IMR-90 (cell line): ENCODE data around the gene VAV3. TPM values are rescaled to one million over a fixed set of nuclear protein-coding genes. Genes with fewer than 3 reads are reported as not detected.

Experiments
- ATAC-seq: fragments of 200-7000 bp; cut with Tn5 transposase; 2 replicates; pipeline ENCODE4 v1.9.1; 2020; ENCODE audit warnings: low read depth, mild to moderate bottlenecking, moderate library complexity
- BruUV-seq: library from RNA; stranded (reverse); fragments of 400-500 nt; replicated peaks from 2 replicates; lab custom pipeline; 2021; lab: Mats Ljungman, UMichigan
- CTCF ChIA-PET: fragments of 300-600 bp; formaldehyde crosslinking; extraction: SDS; loops from one replicate; lab custom pipeline; 2021; ENCODE audit warnings: antibody characterized with exemption; lab: Yijun Ruan, JAX
- POLR2A ChIA-PET: fragments of 300-600 bp; sonication (Branson Sonifier 250); formaldehyde crosslinking; loops from one replicate; lab custom pipeline; 2022; ENCODE audit warnings: antibody characterized with exemption; ENCODE audit not compliant: unreplicated experiment; lab: Charles Lee
- DNase-seq: peaks from one replicate; pipeline ENCODE4 v3.0.0; 2013
- H2AFZ ChIP-seq: replicated peaks from 2 replicates; pipeline ENCODE3; 2013; ENCODE audit warnings: low read length, mild to moderate bottlenecking; ENCODE audit not compliant: poor library complexity
- H2AK5ac ChIP-seq: 2 replicates; pipeline ENCODE4 v1.6.1; 2013; ENCODE audit warnings: low read depth, low read length, inconsistent platforms
- H2AK9ac ChIP-seq: replicated peaks from 2 replicates; pipeline ENCODE3; 2013; ENCODE audit warnings: mild to moderate bottlenecking, low read depth, low read length, moderate library complexity; ENCODE audit not compliant: poor library complexity
- H2BK120ac ChIP-seq: 2 replicates; pipeline ENCODE4 v1.6.1; 2013; ENCODE audit warnings: low read depth, low read length, inconsistent platforms
- H2BK15ac ChIP-seq: 3 replicates; pipeline ENCODE4 v1.6.1; 2013; ENCODE audit warnings: low read depth, low read length, inconsistent platforms
- H2BK20ac ChIP-seq: 2 replicates; pipeline ENCODE4 v1.6.1; 2013; ENCODE audit warnings: low read depth, mild to moderate bottlenecking, inconsistent platforms, low read length, moderate library complexity
- H2BK5ac ChIP-seq: 2 replicates; pipeline ENCODE4 v1.6.1; 2013; ENCODE audit warnings: mild to moderate bottlenecking, low read depth, low read length, inconsistent platforms; ENCODE audit not compliant: poor library complexity, severe bottlenecking
- H3K14ac ChIP-seq: replicated peaks from 2 replicates; pipeline ENCODE4 v1.6.1; 2013; ENCODE audit warnings: low read depth, low read length, inconsistent platforms
- H3K18ac ChIP-seq: 2 replicates; pipeline ENCODE4 v1.6.1; 2013; ENCODE audit warnings: low read depth, low read length, control low read depth
- H3K23ac ChIP-seq: 2 replicates; pipeline ENCODE4 v1.6.1; 2013; ENCODE audit warnings: low read depth, low read length, inconsistent platforms
- H3K27ac ChIP-seq: 2 replicates; pipeline ENCODE4 v1.5.1; 2013; ENCODE audit warnings: mild to moderate bottlenecking, control low read depth, low read length; ENCODE audit not compliant: insufficient read depth
- H3K27me3 ChIP-seq: 2 replicates; pipeline ENCODE4 v1.6.1; 2013; ENCODE audit warnings: low read length; ENCODE audit not compliant: control insufficient read depth, insufficient read depth
- H3K36me3 ChIP-seq: 2 replicates; pipeline ENCODE4 v1.6.1; 2013; ENCODE audit warnings: low read length, mixed read lengths; ENCODE audit not compliant: control insufficient read depth, insufficient read depth
- H3K4ac ChIP-seq: 2 replicates; pipeline ENCODE4 v1.6.1; 2013; ENCODE audit warnings: low read depth, low read length, inconsistent platforms
- H3K4me1 ChIP-seq: 2 replicates; pipeline ENCODE4 v1.6.1; 2013; ENCODE audit warnings: low read length, mixed read lengths; ENCODE audit not compliant: control insufficient read depth, insufficient read depth
- H3K4me2 ChIP-seq: 2 replicates; pipeline ENCODE4 v1.6.1; 2013; ENCODE audit warnings: low read depth, mild to moderate bottlenecking, control low read depth, low read length, moderate library complexity
- H3K4me3 ChIP-seq: 2 replicates; pipeline ENCODE4 v1.5.1; 2013; ENCODE audit warnings: low read depth, mild to moderate bottlenecking, control low read depth, low read length, moderate library complexity; ENCODE audit not compliant: insufficient read depth
- H3K56ac ChIP-seq: 2 replicates; pipeline ENCODE4 v1.6.1; 2013; ENCODE audit warnings: low read length, inconsistent platforms; ENCODE audit not compliant: insufficient read depth; ENCODE audit errors: extremely low read depth
- H3K79me1 ChIP-seq, 2 experiments: 2 replicates each; pipeline ENCODE4 v1.6.1; 2013; ENCODE audit warnings: low read length in 2 of 2, inconsistent platforms in 1 of 2, low read depth in 1 of 2
- H3K9ac ChIP-seq: 2 replicates; pipeline ENCODE4 v1.6.1; 2013; ENCODE audit warnings: low read depth, low read length, control low read depth
- H3K9me1 ChIP-seq: 2 replicates; pipeline ENCODE4 v1.6.1; 2013; ENCODE audit warnings: low read length, inconsistent platforms; ENCODE audit not compliant: insufficient read depth
- H3K9me3 ChIP-seq: 2 replicates; pipeline ENCODE4 v1.6.1; 2013; ENCODE audit warnings: low read length; ENCODE audit not compliant: control insufficient read depth, insufficient read depth
- H4K20me1 ChIP-seq: 2 replicates; pipeline ENCODE4 v1.6.1; 2013; ENCODE audit warnings: low read length, inconsistent platforms; ENCODE audit not compliant: insufficient read depth
- H4K5ac ChIP-seq: 2 replicates; pipeline ENCODE4 v1.6.1; 2013; ENCODE audit warnings: mild to moderate bottlenecking, low read depth, low read length, control low read depth
- H4K8ac ChIP-seq, 2 experiments: 2 replicates each; pipeline ENCODE4 v1.6.1; 2013; ENCODE audit warnings: low read depth in 2 of 2, low read length in 2 of 2, control low read depth in 1 of 2, inconsistent platforms in 1 of 2
- H4K91ac ChIP-seq: 2 replicates; pipeline ENCODE4 v1.6.1; 2013; ENCODE audit warnings: low read depth, low read length, inconsistent platforms; ENCODE audit not compliant: insufficient read depth
- BHLHE40 ChIP-seq: fragments of 150-350 bp; IDR thresholded peaks from 2 replicates; pipeline ENCODE4 v1.6.1; 2016; ENCODE audit warnings: mild to moderate bottlenecking, low read depth, low read length
- CEBPB ChIP-seq: IDR thresholded peaks from 2 replicates; pipeline ENCODE4 v1.6.1; 2012; ENCODE audit warnings: low read depth, low read length, improper control_type of control experiment
- CHD1 ChIP-seq: IDR thresholded peaks from 2 replicates; pipeline ENCODE4 v1.6.1; 2012; ENCODE audit warnings: low read depth, low read length, improper control_type of control experiment
- CTCF ChIP-seq: conservative IDR thresholded peaks from 2 replicates; pipeline ENCODE4 v1.5.1; 2012; ENCODE audit warnings: mild to moderate bottlenecking, low read depth, low read length, improper control_type of control experiment
- FOS ChIP-seq: fragments of 150-350 bp; IDR thresholded peaks from 2 replicates; pipeline ENCODE4 v1.6.1; 2016; ENCODE audit warnings: low read depth, low read length
- MAFK ChIP-seq: IDR thresholded peaks from 2 replicates; pipeline ENCODE4 v1.6.1; 2012; ENCODE audit warnings: low read depth, low read length, improper control_type of control experiment
- MAZ ChIP-seq: IDR thresholded peaks from 2 replicates; pipeline ENCODE4 v1.6.1; 2012; ENCODE audit warnings: low read depth, mild to moderate bottlenecking, low read length, improper control_type of control experiment, moderate library complexity, borderline replicate concordance
- NFE2L2 ChIP-seq: fragments of 150-350 bp; IDR thresholded peaks from 2 replicates; pipeline ENCODE4 v1.6.1; 2016; ENCODE audit warnings: low read depth, mild to moderate bottlenecking, low read length
- POLR2A ChIP-seq: IDR thresholded peaks from 2 replicates; pipeline ENCODE4 v1.6.1; 2012; ENCODE audit warnings: mild to moderate bottlenecking, low read depth, low read length
- RAD21 ChIP-seq: IDR thresholded peaks from 2 replicates; pipeline ENCODE4 v1.6.1; 2012; ENCODE audit warnings: low read length, improper control_type of control experiment
- RCOR1 ChIP-seq: IDR thresholded peaks from 2 replicates; pipeline ENCODE4 v1.6.1; 2012; ENCODE audit warnings: mild to moderate bottlenecking, low read length, improper control_type of control experiment; ENCODE audit not compliant: insufficient replicate concordance
- RFX5 ChIP-seq: IDR thresholded peaks from 2 replicates; pipeline ENCODE4 v1.8.0; 2012; ENCODE audit warnings: low read depth, mild to moderate bottlenecking, low read length, moderate library complexity
- SMC3 ChIP-seq: fragments of 150-350 bp; IDR thresholded peaks from 2 replicates; pipeline ENCODE4 v1.6.1; 2016; ENCODE audit warnings: low read depth, mild to moderate bottlenecking, antibody characterized with exemption, low read length, moderate library complexity
- USF2 ChIP-seq: fragments of 150-350 bp; IDR thresholded peaks from 2 replicates; pipeline ENCODE4 v1.6.1; 2017; ENCODE audit warnings: mild to moderate bottlenecking, antibody characterized with exemption, low read length, low read depth
- whole genome bisulfite sequencing, 2 experiments: methylation state at CpG; one replicate each; pipeline versions ENCODE4 v1.1.5 to v1.1.7; 2013; ENCODE audit warnings: missing lambda C conversion rate in 2 of 2; ENCODE audit not compliant: insufficient read length in 1 of 2; ENCODE audit errors: extremely low coverage in 2 of 2; 5-methylcytosine and 5-hydroxymethylcytosine counted together
- dilution Hi-C: fragments of 300-500 bp; cut with HindIII; formaldehyde crosslinking; loops from one replicate; pipeline ENCODE4 v1.14.3; 2018; ENCODE audit warnings: low sequenced_read_pairs; ENCODE audit not compliant: unreplicated experiment
- in situ Hi-C: fragments of 300-500 bp; cut with MboI; formaldehyde crosslinking; loops from 3 replicates; pipeline ENCODE4 v1.14.3; 2019; ENCODE audit warnings: low sequenced_read_pairs, inconsistent platforms, mixed read lengths
- intact Hi-C: fragments of 100-400 bp; cut with micrococcal nuclease; formaldehyde crosslinking; loops from 2 replicates; pipeline ENCODE4 v1.10.0; 2022
- polyA plus RNA-seq, 3 experiments: library from polyadenylated mRNA; depleted of rRNA; stranded (reverse); fragments of >200 nt; gene quantifications; 2 replicates each; pipeline ENCODE4 v1.2.3, GENCODE V29; 2012; ENCODE audit warnings: low replicate concordance in 1 of 3
- total RNA-seq: library from RNA; depleted of rRNA; stranded (reverse); fragments of >200 nt; gene quantifications from 2 replicates; pipeline ENCODE4 v1.2.3, GENCODE V29; 2012

VAV3 gene
- total and polyA plus RNA-seq, 2 of the 4 experiments (the other 2 are of a cell fraction) = 0.12 to 0.18 TPM

- no peak overlapping the region for H3K14ac ChIP-seq
- no peak overlapping the region for H2BK120ac ChIP-seq
- in situ Hi-C loops = no loop called here
- H2AFZ ChIP-seq = no peak overlapping the region
- no peaks in the 10 kb centered on the region for H3K9me3 ChIP-seq
- no peak overlapping the region for H2AK5ac ChIP-seq
- H3K79me1 ChIP-seq = no peaks in the 10 kb centered on the region
- H2BK20ac ChIP-seq = no peak overlapping the region
- H2BK5ac ChIP-seq = no peak overlapping the region
- no peaks in the 10 kb centered on the region for H3K4me1 ChIP-seq
- H3K9ac ChIP-seq = no peak overlapping the region
- no peak overlapping the region for H3K4me3 ChIP-seq
- H4K20me1 ChIP-seq = no peaks in the 10 kb centered on the region
- dilution Hi-C loops = no loop called here
- TF ChIP-seq FOS (no peak), RAD21 (no peak), CTCF (no peak), MAFK (no peak), SMC3 (no peak), MAZ (no peak), CEBPB (no peak), RCOR1 (no peak), USF2 (no peak), POLR2A (no peak), RFX5 (no peak), NFE2L2 (no peak), CHD1 (no peak), BHLHE40 (no peak)
- no peak overlapping the region for H4K91ac ChIP-seq
- H3K27ac ChIP-seq = no peak overlapping the region
- H3K36me3 ChIP-seq = no peaks in the 10 kb centered on the region
- H3K18ac ChIP-seq = no peak overlapping the region
- H2BK15ac ChIP-seq = no peak overlapping the region
- no peaks in the 10 kb centered on the region for H3K27me3 ChIP-seq
- no peak overlapping the region for H2AK9ac ChIP-seq
- H3K9me1 ChIP-seq = no peaks in the 10 kb centered on the region
- ATAC-seq = no peak
- POLR2A ChIA-PET = no interaction called here
- 80% methylated on average over 1 of the region's 6 CpGs; no CpG with 5 or more reads in 1 of the 2 experiments for WGBS, 2 experiments
- intact Hi-C loops = no loop called here
- no peak overlapping the region for H4K8ac ChIP-seq
- BruUV-seq = no TSS peak
- no peak overlapping the region for H3K4me2 ChIP-seq
- no peak overlapping the region for H3K4ac ChIP-seq
- no peak overlapping the region for H3K23ac ChIP-seq
- H4K5ac ChIP-seq = no peak overlapping the region
- CTCF ChIA-PET = no interaction called here
- no peak overlapping the region for H3K56ac ChIP-seq
- DNase-seq = no peak
These were observed 258.8 kb downstream of the VAV3 start for GRCh38 chr1:107706182-107706581.
